K562 (cell line): ENCODE results near the gene RTL10. TPM values are rescaled to one million over a fixed set of nuclear protein-coding genes. Genes with fewer than 3 reads are reported as not detected.

Experiments used
- CHAMP1 ChIP-seq: fragments of 450-650 bp; IDR thresholded peaks from 2 replicates; pipeline ENCODE4 v1.6.1; 2016; ENCODE audit warnings: mild to moderate bottlenecking
- CREB1 ChIP-seq, 2 experiments: sonication (generic) in 1 of 2; formaldehyde crosslinking in 1 of 2; IDR thresholded peaks; 2 replicates each; pipeline versions ENCODE4 v1.6.1 to v1.8.0; 2012 to 2022; ENCODE audit warnings: inconsistent platforms in 1 of 2, mild to moderate bottlenecking in 1 of 2, missing genetic modification reagents in 1 of 2, moderate library complexity in 1 of 2
- ELF2 ChIP-seq: fragments of 250-450 bp; sonication (Bioruptor Pico); IDR thresholded peaks from 2 replicates; pipeline ENCODE4 v1.5.0; 2021; ENCODE audit warnings: mild to moderate bottlenecking
- FOXP4 ChIP-seq: sonication (generic); formaldehyde crosslinking; IDR thresholded peaks from 2 replicates; pipeline ENCODE4 v1.8.0; 2022; ENCODE audit warnings: mild to moderate bottlenecking, missing genetic modification reagents, borderline replicate concordance
- GTF2A2 ChIP-seq: IDR thresholded peaks from 2 replicates; pipeline ENCODE4 v1.6.1; 2016; ENCODE audit warnings: mild to moderate bottlenecking, missing genetic modification characterization, missing compliant biosample characterization
- HBP1 ChIP-seq: fragments of 450-650 bp; formaldehyde crosslinking; IDR thresholded peaks from 2 replicates; pipeline ENCODE4 v1.4.0; 2022; ENCODE audit warnings: missing genetic modification characterization
- HOMEZ ChIP-seq: fragments of 250-450 bp; sonication (Bioruptor Pico); IDR thresholded peaks from 2 replicates; pipeline ENCODE4 v1.4.0; 2020; ENCODE audit warnings: mild to moderate bottlenecking, moderate library complexity
- NR2C2 ChIP-seq, 2 experiments: fragments of 200-800 bp in 1 of 2; sonication (Bioruptor generic) in 1 of 2; sonication (generic) in 1 of 2; formaldehyde crosslinking in 1 of 2; IDR thresholded peaks; 2 replicates each; pipeline versions ENCODE4 v1.6.1 to v1.8.0; 2016 to 2022; ENCODE audit warnings: mild to moderate bottlenecking in 1 of 2, missing compliant biosample characterization in 1 of 2, missing genetic modification characterization in 1 of 2, missing genetic modification reagents in 1 of 2
- PHTF2 ChIP-seq: fragments of 250-450 bp; sonication (Bioruptor Pico); IDR thresholded peaks from 2 replicates; pipeline ENCODE4 v1.5.0; 2021; ENCODE audit warnings: mild to moderate bottlenecking
- PREB ChIP-seq: sonication (generic); formaldehyde crosslinking; IDR thresholded peaks from 2 replicates; pipeline ENCODE4 v1.8.1; 2023; ENCODE audit warnings: mild to moderate bottlenecking, missing genetic modification reagents
- RBBP5 ChIP-seq: fragments of 200-600 bp; sonication (generic); IDR thresholded peaks from 2 replicates; pipeline ENCODE4 v1.6.1; 2012; ENCODE audit warnings: borderline replicate concordance, mild to moderate bottlenecking, low read length, control low read depth, inconsistent platforms; ENCODE audit not compliant: insufficient read depth, poor library complexity, severe bottlenecking
- RBFOX2 ChIP-seq: fragments of 200-400 bp; formaldehyde crosslinking; IDR thresholded peaks from 2 replicates; pipeline ENCODE4 v1.6.1; 2017; ENCODE audit warnings: low read depth, mild to moderate bottlenecking, low read length, moderate library complexity
- TFE3 ChIP-seq: fragments of 450-650 bp; formaldehyde crosslinking; IDR thresholded peaks from 2 replicates; pipeline ENCODE4 v1.4.0; 2020; ENCODE audit warnings: mild to moderate bottlenecking, mixed read lengths
- XRCC5 ChIP-seq: fragments of 200-400 bp; formaldehyde crosslinking; IDR thresholded peaks from 2 replicates; pipeline ENCODE4 v1.6.1; 2017; ENCODE audit warnings: low read depth, mild to moderate bottlenecking, low read length
- polyA plus RNA-seq, 8 experiments: library from polyadenylated mRNA; depleted of rRNA in 4 of 8; stranded (reverse) in 5 of 8; unstranded in 3 of 8; fragments of >200 nt; fragmentation: Nextera tagmentation in 2 of 8; fragmentation: Illumina TruSeq in 1 of 8; extraction: Ambion mirVana in 2 of 8; extraction: Trizol in 1 of 8; gene quantifications; 2 replicates each; pipeline versions ENCODE4 v1.2.1 to v1.2.3, GENCODE V29; 2011 to 2014; ENCODE audit warnings: inconsistent platforms in 1 of 8, missing spikeins in 1 of 8
- total RNA-seq, 7 experiments: library from RNA; depleted of rRNA in 6 of 7; stranded (reverse); fragments of >200 nt in 6 of 7; fragmentation: Illumina TruSeq in 2 of 7; extraction: Trizol in 2 of 7; gene quantifications; 2 replicates each; pipeline versions ENCODE4 v1.2.1 to v1.2.3, GENCODE V29; 2011 to 2021; ENCODE audit warnings: low replicate concordance in 1 of 7

RTL10 gene
- total and polyA plus RNA-seq, 9 of the 15 experiments (the other 6 are each of a cell fraction or from before 2014, with no cell fraction given) = 19.8 to 75.5 (median 32.5) TPM

- no peak for TF ChIP-seq XRCC5
- no peak for TF ChIP-seq TFE3 (CRISPR knock-in tag)
- no peak for TF ChIP-seq ELF2 (CRISPR knock-in tag)
- no peak for TF ChIP-seq PREB (CRISPR knock-in tag)
- TF ChIP-seq NR2C2 (CRISPR knock-in tag; IDR thresholded peaks at IDR 0.05) = no peak
- no peak for TF ChIP-seq NR2C2 (tag; IDR thresholded peaks at IDR 0.05)
- no peak for TF ChIP-seq PHTF2 (CRISPR knock-in tag)
- no peak for TF ChIP-seq HBP1 (CRISPR knock-in tag)
- TF ChIP-seq CHAMP1 = no peak
- TF ChIP-seq CREB1 (IDR thresholded peaks at IDR 0.05) = no peak
- no peak for TF ChIP-seq CREB1 (CRISPR knock-in tag; IDR thresholded peaks at IDR 0.05)
- TF ChIP-seq FOXP4 (CRISPR knock-in tag) = no peak
- no peak; the same call in 1 of the 2 replicates for TF ChIP-seq HOMEZ
- peak; percentile 28 for TF ChIP-seq RBBP5
- no peak for TF ChIP-seq RBFOX2
- TF ChIP-seq GTF2A2 (tag) = no peak
These were observed 4.6 kb downstream of the RTL10 start (continued) for GRCh38 chr22:19849835-19850762.
